ENCODE data around the gene ZNF576. TPM values are rescaled to one million over a fixed set of nuclear protein-coding genes. Genes with fewer than 3 reads are reported as not detected.

Gene ZNF576
- total and polyA plus RNA-seq, 2 of the 13 experiments (the other 11 are each of a cell fraction or from before 2014, with no cell fraction given) = 7.2 to 9.6 TPM

DNA sequence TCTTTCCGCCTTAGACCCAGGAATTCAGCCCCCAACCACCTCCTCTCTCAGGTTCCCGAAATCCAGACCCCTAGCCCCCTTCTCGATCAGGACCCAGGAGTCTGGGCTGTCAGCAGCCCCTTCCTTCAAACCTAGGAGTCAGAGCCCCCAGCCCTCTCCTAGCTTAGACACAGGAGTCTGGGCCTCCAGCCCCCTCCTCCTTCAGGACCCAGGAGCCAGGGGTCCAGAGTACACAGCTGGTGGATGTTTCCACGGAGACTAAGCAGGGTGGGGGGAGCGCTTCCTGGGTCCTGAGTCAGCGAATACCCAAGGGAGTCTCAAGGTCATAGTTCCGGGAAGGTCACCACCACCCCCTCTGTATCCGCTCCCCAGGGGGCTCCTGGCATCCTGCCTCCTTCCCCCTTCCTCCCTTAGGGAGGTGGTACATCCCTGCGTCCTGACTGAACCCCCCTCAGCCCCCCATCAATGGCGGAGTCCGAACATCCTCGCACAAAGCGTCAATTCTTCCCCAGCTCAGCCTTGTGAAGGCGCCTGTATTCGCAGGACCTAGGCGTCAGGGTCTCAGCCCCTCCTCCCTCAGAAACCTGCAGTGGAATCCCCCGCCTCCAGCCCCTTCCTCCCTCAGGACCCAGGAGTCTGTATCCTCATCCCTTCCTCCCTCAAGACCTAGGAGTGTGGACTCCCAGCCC, 38.6 kb downstream of the ZNF576 start (continued):
- TF ChIP-seq ZBTB7A (CRISPR knock-in tag; IDR thresholded peaks at IDR 0.05) (peak; percentile 96), WIZ (CRISPR knock-in tag; IDR thresholded peaks at IDR 0.05) (no peak), NFKB2 (CRISPR knock-in tag; IDR thresholded peaks at IDR 0.05; ENCODE audit: borderline replicate concordance) (0 out of 2 replicates have a peak, but pooled peaks have one; percentile 43), THAP11 (CRISPR knock-in tag; IDR thresholded peaks at IDR 0.05) (peak; percentile 66; the same call in 1 of the 2 replicates), MAFG (CRISPR knock-in tag; IDR thresholded peaks at IDR 0.05) (peak; percentile 84; the same call in 1 of the 2 replicates), ZNF354B (CRISPR knock-in tag; IDR thresholded peaks at IDR 0.05) (no peak), CSRNP1 (CRISPR knock-in tag; IDR thresholded peaks at IDR 0.05) (no peak), NFRKB (IDR thresholded peaks at IDR 0.05) (no peak), ZNF878 (CRISPR knock-in tag; IDR thresholded peaks at IDR 0.05) (no peak), ETV6 (CRISPR knock-in tag; conservative IDR thresholded peaks at IDR 0.05) (no peak), CREB1 (IDR thresholded peaks at IDR 0.05) (no peak), CREB1 (CRISPR knock-in tag; IDR thresholded peaks at IDR 0.05) (no peak), TGIF2 (CRISPR knock-in tag; IDR thresholded peaks at IDR 0.05) (peak; percentile 69), KMT2A (CRISPR knock-in tag; IDR thresholded peaks at IDR 0.05) (no peak; the same call in 1 of the 2 replicates), ZFX (CRISPR knock-in tag; IDR thresholded peaks at IDR 0.05; ENCODE audit: low read depth) (peak; percentile 53; the same call in 1 of the 2 replicates), PHB2 (IDR thresholded peaks at IDR 0.05; ENCODE audit: partially characterized antibody) (no peak), ZNF678 (CRISPR knock-in tag; IDR thresholded peaks at IDR 0.05) (no peak), ZNF549 (CRISPR knock-in tag; IDR thresholded peaks at IDR 0.05) (no peak)
- TF ChIP-seq, protein P1, sequence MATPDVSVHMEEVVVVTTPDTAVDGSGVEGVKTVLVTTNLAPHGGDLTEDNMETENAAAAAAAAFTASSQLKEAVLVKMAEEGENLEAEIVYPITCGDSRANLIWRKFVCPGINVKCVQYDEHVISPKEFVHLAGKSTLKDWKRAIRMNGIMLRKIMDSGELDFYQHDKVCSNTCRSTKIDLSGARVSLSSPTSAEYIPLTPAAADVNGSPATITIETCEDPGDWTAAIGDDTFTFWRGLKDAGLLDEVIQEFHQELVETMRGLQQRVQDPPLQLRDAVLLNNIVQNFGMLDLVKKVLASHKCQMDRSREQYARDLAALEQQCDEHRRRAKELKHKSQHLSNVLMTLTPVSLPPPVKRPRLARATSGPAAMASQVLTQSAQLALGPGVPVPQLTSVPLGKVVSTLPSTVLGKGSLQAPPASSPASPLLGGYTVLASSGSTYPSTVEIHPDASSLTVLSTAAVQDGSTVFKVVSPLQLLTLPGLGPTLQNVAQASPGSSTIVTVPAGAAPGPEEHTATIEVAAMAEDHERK (CRISPR knock-in tag; IDR thresholded peaks at IDR 0.05; ENCODE audit: low read depth) = no peak
- TF ChIP-seq, protein P2, sequence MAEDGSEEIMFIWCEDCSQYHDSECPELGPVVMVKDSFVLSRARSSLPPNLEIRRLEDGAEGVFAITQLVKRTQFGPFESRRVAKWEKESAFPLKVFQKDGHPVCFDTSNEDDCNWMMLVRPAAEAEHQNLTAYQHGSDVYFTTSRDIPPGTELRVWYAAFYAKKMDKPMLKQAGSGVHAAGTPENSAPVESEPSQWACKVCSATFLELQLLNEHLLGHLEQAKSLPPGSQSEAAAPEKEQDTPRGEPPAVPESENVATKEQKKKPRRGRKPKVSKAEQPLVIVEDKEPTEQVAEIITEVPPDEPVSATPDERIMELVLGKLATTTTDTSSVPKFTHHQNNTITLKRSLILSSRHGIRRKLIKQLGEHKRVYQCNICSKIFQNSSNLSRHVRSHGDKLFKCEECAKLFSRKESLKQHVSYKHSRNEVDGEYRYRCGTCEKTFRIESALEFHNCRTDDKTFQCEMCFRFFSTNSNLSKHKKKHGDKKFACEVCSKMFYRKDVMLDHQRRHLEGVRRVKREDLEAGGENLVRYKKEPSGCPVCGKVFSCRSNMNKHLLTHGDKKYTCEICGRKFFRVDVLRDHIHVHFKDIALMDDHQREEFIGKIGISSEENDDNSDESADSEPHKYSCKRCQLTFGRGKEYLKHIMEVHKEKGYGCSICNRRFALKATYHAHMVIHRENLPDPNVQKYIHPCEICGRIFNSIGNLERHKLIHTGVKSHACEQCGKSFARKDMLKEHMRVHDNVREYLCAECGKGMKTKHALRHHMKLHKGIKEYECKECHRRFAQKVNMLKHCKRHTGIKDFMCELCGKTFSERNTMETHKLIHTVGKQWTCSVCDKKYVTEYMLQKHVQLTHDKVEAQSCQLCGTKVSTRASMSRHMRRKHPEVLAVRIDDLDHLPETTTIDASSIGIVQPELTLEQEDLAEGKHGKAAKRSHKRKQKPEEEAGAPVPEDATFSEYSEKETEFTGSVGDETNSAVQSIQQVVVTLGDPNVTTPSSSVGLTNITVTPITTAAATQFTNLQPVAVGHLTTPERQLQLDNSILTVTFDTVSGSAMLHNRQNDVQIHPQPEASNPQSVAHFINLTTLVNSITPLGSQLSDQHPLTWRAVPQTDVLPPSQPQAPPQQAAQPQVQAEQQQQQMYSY (CRISPR knock-in tag; IDR thresholded peaks at IDR 0.05) = no peak
- TF ChIP-seq, protein P3, sequence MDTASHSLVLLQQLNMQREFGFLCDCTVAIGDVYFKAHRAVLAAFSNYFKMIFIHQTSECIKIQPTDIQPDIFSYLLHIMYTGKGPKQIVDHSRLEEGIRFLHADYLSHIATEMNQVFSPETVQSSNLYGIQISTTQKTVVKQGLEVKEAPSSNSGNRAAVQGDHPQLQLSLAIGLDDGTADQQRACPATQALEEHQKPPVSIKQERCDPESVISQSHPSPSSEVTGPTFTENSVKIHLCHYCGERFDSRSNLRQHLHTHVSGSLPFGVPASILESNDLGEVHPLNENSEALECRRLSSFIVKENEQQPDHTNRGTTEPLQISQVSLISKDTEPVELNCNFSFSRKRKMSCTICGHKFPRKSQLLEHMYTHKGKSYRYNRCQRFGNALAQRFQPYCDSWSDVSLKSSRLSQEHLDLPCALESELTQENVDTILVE (CRISPR knock-in tag; IDR thresholded peaks at IDR 0.05) = no peak; the same call in 1 of the 2 replicates
- TF ChIP-seq, protein P4, sequence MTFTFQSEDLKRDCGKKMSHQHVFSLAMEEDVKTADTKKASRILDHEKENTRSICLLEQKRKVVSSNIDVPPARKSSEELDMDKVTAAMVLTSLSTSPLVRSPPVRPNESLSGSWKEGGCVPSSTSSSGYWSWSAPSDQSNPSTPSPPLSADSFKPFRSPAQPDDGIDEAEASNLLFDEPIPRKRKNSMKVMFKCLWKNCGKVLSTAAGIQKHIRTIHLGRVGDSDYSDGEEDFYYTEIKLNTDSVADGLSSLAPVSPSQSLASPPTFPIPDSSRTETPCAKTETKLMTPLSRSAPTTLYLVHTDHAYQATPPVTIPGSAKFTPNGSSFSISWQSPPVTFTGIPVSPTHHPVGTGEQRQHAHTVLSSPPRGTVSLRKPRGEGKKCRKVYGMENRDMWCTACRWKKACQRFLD (CRISPR knock-in tag; IDR thresholded peaks at IDR 0.05; ENCODE audit: borderline replicate concordance) = 0 out of 2 replicates have a peak, but pooled peaks have one; percentile 60
